Osteoblast (primary cell): ENCODE data around the gene GAL. TPM values are rescaled to one million over a fixed set of nuclear protein-coding genes. Genes with fewer than 3 reads are reported as not detected.

Source experiments
- DNase-seq: peaks from one replicate; pipeline ENCODE4 v3.0.0; 2011; ENCODE audit warnings: low spot score, mixed read lengths; ENCODE audit not compliant: insufficient read length; ENCODE audit errors: missing footprints
- H2AFZ ChIP-seq: 2 replicates; pipeline ENCODE4 v1.6.0; 2011; ENCODE audit warnings: mild to moderate bottlenecking, low read length
- H3K27ac ChIP-seq: 2 replicates; pipeline ENCODE4 v1.5.1; 2011; ENCODE audit warnings: mild to moderate bottlenecking, low read depth, low read length, moderate library complexity
- H3K27me3 ChIP-seq: 2 replicates; pipeline ENCODE4 v1.6.0; 2012; ENCODE audit warnings: mild to moderate bottlenecking, control low read depth, inconsistent platforms, low read length, moderate library complexity; ENCODE audit not compliant: insufficient read depth
- H3K36me3 ChIP-seq: 2 replicates; pipeline ENCODE4 v1.5.1; 2011; ENCODE audit warnings: mild to moderate bottlenecking, low read length, control low read depth, moderate library complexity; ENCODE audit not compliant: insufficient read depth
- H3K4me1 ChIP-seq: 2 replicates; pipeline ENCODE4 v1.5.1; 2011; ENCODE audit warnings: mild to moderate bottlenecking, low read length, control low read depth, moderate library complexity; ENCODE audit not compliant: insufficient read depth
- H3K4me2 ChIP-seq: 2 replicates; pipeline ENCODE4 v1.6.0; 2011; ENCODE audit warnings: mild to moderate bottlenecking, low read length; ENCODE audit not compliant: insufficient read depth
- H3K4me3 ChIP-seq: fragments of 200-600 bp; sonication (generic); 3 replicates; pipeline ENCODE4 v1.5.1; 2012; ENCODE audit warnings: mild to moderate bottlenecking, low read length, inconsistent platforms; ENCODE audit not compliant: insufficient read depth
- H3K79me2 ChIP-seq: 2 replicates; pipeline ENCODE4 v1.6.0; 2012; ENCODE audit warnings: mild to moderate bottlenecking, low read length, control low read depth, inconsistent platforms; ENCODE audit not compliant: insufficient read depth
- H3K9me3 ChIP-seq: 2 replicates; pipeline ENCODE4 v1.5.1; 2011; ENCODE audit warnings: low read depth, low read length, control low read depth
- H4K20me1 ChIP-seq: 2 replicates; pipeline ENCODE4 v1.6.0; 2012; ENCODE audit warnings: mild to moderate bottlenecking, low read length, control low read depth; ENCODE audit not compliant: insufficient read depth
- CTCF ChIP-seq: IDR thresholded peaks from 2 replicates; pipeline ENCODE4 v1.5.1; 2011; ENCODE audit warnings: mild to moderate bottlenecking, low read depth, low read length, moderate library complexity; ENCODE audit errors: extremely low read depth
- total RNA-seq: library from RNA; depleted of rRNA; stranded (reverse); fragments of >200 nt; gene quantifications from 2 replicates; pipeline ENCODE4 v1.2.3, GENCODE V29; 2012

The GAL gene
- total RNA-seq, 1 donor = not detected

GRCh38 chr11:68714060-68714856 is 29.9 kb downstream of the GAL start:
- H4K20me1 ChIP-seq = no peaks in the 10 kb centered on the region
- no peaks in the 10 kb centered on the region for H3K36me3 ChIP-seq
- no peak for DNase-seq
- no peak overlapping the region for H3K4me3 ChIP-seq
- H3K79me2 ChIP-seq = no peaks in the 10 kb centered on the region
- no peaks in the 10 kb centered on the region for H3K4me1 ChIP-seq
- TF ChIP-seq CTCF = no peak
- peaks cover 69% of the 10 kb centered on the region for H3K27me3 ChIP-seq
- no peak overlapping the region for H3K4me2 ChIP-seq
- H2AFZ ChIP-seq = no peak overlapping the region
- peaks cover 2% of the 10 kb centered on the region for H3K9me3 ChIP-seq
- H3K27ac ChIP-seq = no peak overlapping the region

DNA sequence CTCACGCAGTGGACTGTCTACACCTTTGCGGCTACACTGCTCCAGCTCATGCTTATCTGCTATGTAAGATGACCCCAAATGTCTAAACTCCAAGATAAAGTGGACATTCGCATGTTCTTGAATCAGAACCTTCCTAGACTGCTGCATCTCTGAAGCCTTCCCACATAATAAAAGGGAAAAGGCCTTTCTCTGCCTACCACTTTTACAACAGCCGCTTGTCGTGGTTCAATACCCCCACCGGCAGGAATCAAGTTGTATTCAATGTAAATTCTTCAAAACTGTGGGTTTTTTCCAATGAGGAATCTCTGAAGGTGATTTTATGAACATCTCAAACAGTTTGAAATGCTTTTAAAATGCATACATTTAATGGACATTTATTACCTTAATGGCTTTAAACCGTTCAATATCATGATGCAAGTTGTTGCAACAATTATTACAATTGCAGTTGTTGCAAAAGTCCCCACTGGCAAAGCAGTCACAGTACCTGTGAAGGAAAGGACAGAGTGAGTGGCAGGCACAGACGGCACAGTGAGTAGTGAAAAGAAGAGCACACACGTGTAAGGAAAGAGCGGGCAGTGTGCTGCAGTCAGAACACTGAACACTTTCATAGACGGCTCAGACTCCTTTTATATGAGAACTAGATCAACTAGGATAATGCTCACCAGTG is 31.2 kb downstream of the GAL start:
- H3K9me3 ChIP-seq = peaks cover 4% of the 10 kb centered on the region
- no peaks in the 10 kb centered on the region for H3K4me1 ChIP-seq
- H3K27ac ChIP-seq = no peak overlapping the region
- peaks cover 76% of the 10 kb centered on the region for H3K27me3 ChIP-seq
- no peaks in the 10 kb centered on the region for H3K79me2 ChIP-seq
- H2AFZ ChIP-seq = no peak overlapping the region
- H3K36me3 ChIP-seq = no peaks in the 10 kb centered on the region
- no peak for DNase-seq
- no peaks in the 10 kb centered on the region for H4K20me1 ChIP-seq
- TF ChIP-seq CTCF = no peak
- no peak overlapping the region for H3K4me2 ChIP-seq
- H3K4me3 ChIP-seq = no peak overlapping the region

DNA sequence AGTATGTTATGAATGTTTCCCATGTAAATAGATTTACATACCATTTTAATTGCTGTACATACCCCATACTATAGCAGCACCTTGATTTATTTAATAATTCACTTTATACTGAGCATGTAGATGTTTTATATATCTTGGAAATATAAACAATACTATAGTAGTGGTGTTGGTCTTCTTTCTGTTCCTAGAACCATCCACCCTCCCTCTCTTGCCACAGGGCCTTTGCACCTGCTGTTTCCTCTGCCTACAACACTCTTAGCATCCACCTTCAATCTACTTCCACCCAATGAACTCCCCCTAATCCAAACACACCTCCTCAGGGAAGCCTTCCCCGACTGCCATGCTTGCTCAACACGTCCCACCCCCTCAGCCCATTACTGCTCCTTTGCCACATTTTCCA is 36.7 kb downstream of the GAL start:
- no peaks in the 10 kb centered on the region for H4K20me1 ChIP-seq
- H3K4me2 ChIP-seq = no peak overlapping the region
- H2AFZ ChIP-seq = no peak overlapping the region
- H3K9me3 ChIP-seq = peaks cover 4% of the 10 kb centered on the region
- H3K36me3 ChIP-seq = no peaks in the 10 kb centered on the region
- TF ChIP-seq CTCF = no peak
- no peak overlapping the region for H3K4me3 ChIP-seq
- DNase-seq = no peak
- H3K4me1 ChIP-seq = no peaks in the 10 kb centered on the region
- H3K27me3 ChIP-seq = peaks cover 55% of the 10 kb centered on the region
- no peak overlapping the region for H3K27ac ChIP-seq
- H3K79me2 ChIP-seq = no peaks in the 10 kb centered on the region

DNA sequence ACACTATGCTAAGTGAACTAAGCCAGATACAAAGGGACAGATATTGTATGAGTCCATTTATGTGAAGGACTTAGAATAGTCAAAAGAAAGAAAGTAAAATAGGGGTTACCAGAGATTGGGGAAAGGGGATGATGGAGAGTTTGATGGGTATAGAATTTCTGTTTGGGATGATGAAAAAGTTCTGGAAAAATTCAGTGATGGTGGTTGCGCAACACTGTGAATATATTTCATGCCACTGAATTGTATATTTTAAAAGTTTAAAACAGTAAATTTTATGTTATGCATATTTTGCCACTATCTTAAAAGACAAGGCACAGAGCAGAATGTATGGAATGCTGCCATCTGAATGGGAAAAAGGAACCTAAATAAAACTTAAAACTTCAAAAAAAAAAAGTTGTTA is 37.8 kb downstream of the GAL start:
- Histone ChIP-seq H4K20me1 (no peaks in the 10 kb centered on the region), H3K4me3 (no peak overlapping the region), H3K36me3 (no peaks in the 10 kb centered on the region), H3K79me2 (no peaks in the 10 kb centered on the region), H3K27ac (no peak overlapping the region), H3K4me1 (no peaks in the 10 kb centered on the region), H3K9me3 (peaks cover 4% of the 10 kb centered on the region), H3K4me2 (no peak overlapping the region), H2AFZ (no peak overlapping the region), H3K27me3 (peaks cover 62% of the 10 kb centered on the region)
- TF ChIP-seq CTCF = no peak
- DNase-seq = no peak
